ENCODE measurements around the gene AEN. TPM values are rescaled to one million over a fixed set of nuclear protein-coding genes. Genes with fewer than 3 reads are reported as not detected.

Gene AEN
- total and polyA plus RNA-seq, 2 experiments from 2014 or later = 22.3 to 35.9 TPM

DNA sequence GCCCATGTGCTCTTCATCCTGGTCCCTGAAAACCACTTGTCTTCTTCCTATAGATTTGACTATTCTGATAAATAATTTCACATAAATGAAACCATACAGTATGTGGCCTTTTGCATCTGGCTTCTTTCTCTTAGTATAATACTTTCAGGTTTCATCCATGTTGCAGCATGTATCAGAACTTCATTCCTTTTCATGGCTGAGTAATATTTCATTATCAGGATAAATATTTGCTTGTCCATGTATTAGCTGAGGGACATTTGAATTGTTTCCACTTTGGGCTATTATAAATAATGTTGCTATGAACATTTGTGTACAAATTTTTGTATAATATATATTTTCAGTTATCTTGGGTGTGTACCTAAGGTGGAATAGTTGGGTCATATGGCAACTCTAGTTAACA is 29.8 kb upstream of the AEN start:
- Histone ChIP-seq H3F3A (ENCODE audit: insufficient read depth) (no peaks in the 10 kb centered on the region), H3K9me2 (ENCODE audit: insufficient read depth) (no peaks in the 10 kb centered on the region), H3K4me2 (ENCODE audit: unreplicated experiment) (no peak overlapping the region), H3K36me3 (ENCODE audit: low read depth) (no peaks in the 10 kb centered on the region), H4K20me1 (ENCODE audit: insufficient read depth) (no peaks in the 10 kb centered on the region), H3K9ac (no peak overlapping the region), H3K79me2 (ENCODE audit: insufficient read depth) (no peaks in the 10 kb centered on the region), H3K27ac (no peak overlapping the region), H3K4me1 (ENCODE audit: insufficient read depth) (no peaks in the 10 kb centered on the region), H3K9me3 (ENCODE audit: low read depth) (no peaks in the 10 kb centered on the region), H3K27me3 (replicated peaks; ENCODE audit: insufficient read depth) (no peaks in the 10 kb centered on the region), H3K4me3 (no peak overlapping the region), H2AFZ (no peak overlapping the region)
- in situ Hi-C loops (cut with MboI) = no loop called here
- DNase-seq = no peak
- TF ChIP-seq EZH2phosphoT487 (IDR thresholded peaks at IDR 0.05; ENCODE audit: insufficient read depth, low read depth) = no peak
- no peak for TF ChIP-seq EZH2 (IDR thresholded peaks at IDR 0.05; ENCODE audit: insufficient read depth, poor library complexity, severe bottlenecking)

DNA sequence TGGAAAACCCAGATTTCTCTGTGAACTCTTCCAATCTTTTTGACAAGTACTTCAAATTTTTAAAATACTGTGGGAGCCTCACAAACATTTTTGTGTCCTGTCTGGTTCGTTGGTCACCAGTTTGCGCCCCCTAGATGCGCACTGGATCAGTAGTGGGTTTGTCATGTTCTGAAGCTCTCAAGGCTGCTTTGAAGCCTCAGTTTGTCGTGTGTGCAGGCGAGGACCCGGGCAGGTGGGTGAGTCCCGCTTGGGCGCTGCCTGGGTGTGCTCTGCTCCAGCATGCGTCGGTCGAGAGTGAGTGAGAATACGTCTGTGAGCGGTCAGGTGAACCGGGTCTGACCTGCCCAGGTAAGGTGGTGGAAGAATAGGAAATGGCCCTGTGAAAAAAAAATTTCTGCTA is 17.3 kb upstream of the AEN start:
- H3K79me2 ChIP-seq (ENCODE audit: insufficient read depth) = no peaks in the 10 kb centered on the region
- in situ Hi-C loops (cut with MboI) = no loop called here
- no peak overlapping the region for H2AFZ ChIP-seq
- H3K4me1 ChIP-seq (ENCODE audit: insufficient read depth) = no peaks in the 10 kb centered on the region
- TF ChIP-seq EZH2 (IDR thresholded peaks at IDR 0.05; ENCODE audit: insufficient read depth, poor library complexity, severe bottlenecking) (no peak), EZH2phosphoT487 (IDR thresholded peaks at IDR 0.05; ENCODE audit: insufficient read depth, low read depth) (no peak)
- H3K27me3 ChIP-seq (replicated peaks; ENCODE audit: insufficient read depth) = peaks cover 45% of the 10 kb centered on the region
- no peak overlapping the region for H3K4me3 ChIP-seq
- no peak overlapping the region for H3K4me2 ChIP-seq (ENCODE audit: unreplicated experiment)
- no peak overlapping the region for H3K27ac ChIP-seq
- no peaks in the 10 kb centered on the region for H4K20me1 ChIP-seq (ENCODE audit: insufficient read depth)
- WGBS, 2 experiments (ENCODE audit: low coverage in 1 of 2, low lambda C conversion rate in 2 of 2, missing lambda C conversion rate in 2 of 2) = 5% methylated on average over 13 to 14 of the region's 14 CpGs
- no peaks in the 10 kb centered on the region for H3F3A ChIP-seq (ENCODE audit: insufficient read depth)
- no peaks in the 10 kb centered on the region for H3K9me2 ChIP-seq (ENCODE audit: insufficient read depth)
- no peaks in the 10 kb centered on the region for H3K9me3 ChIP-seq (ENCODE audit: low read depth)
- DNase-seq = no peak
- H3K9ac ChIP-seq = no peak overlapping the region
- no peaks in the 10 kb centered on the region for H3K36me3 ChIP-seq (ENCODE audit: low read depth)

DNA sequence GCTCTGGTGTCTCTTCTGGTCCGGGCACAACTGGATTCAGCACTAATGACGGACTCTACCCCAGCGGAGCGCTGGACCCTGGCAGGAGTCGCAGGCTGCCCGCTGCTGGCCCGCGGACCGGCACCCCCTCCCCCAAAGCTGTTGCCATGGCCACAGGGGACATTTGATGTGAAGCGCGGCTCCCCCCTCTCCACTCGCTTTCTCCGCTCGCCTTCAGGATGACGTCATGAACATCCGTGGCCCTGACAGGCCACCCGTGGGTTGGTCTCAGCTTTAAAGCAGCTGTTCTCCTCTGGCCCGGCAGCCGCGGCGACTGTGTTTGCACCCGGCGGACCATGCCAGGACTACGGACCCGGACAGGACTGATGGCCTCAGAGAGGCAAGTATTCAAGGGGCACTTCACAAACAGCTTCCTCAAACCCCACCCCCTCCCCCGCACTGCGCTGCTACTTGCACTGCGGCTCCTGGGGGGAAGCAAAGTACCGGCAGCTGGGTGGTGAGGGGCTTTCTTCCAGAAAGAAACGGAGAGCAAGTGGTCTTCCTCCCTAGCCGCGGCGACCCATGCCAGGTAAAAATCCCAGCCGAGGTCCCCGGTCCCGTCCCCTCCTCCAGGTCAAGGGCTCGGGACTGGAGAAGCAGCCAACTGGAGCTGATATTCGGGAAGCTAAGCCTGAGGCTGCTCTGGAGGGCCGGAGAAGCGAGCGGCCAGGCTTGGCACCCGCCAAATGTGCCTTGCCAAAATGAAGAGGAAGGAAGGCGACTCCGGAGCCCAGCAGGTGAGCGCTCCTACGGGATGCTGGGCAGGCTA is 16.6 kb upstream of the AEN start:
- Histone ChIP-seq H3K4me2 (ENCODE audit: unreplicated experiment) (no peak overlapping the region), H3K9ac (no peak overlapping the region), H3K9me3 (ENCODE audit: low read depth) (no peaks in the 10 kb centered on the region), H3K79me2 (ENCODE audit: insufficient read depth) (no peaks in the 10 kb centered on the region), H2AFZ (no peak overlapping the region), H3K36me3 (ENCODE audit: low read depth) (no peaks in the 10 kb centered on the region), H3K9me2 (ENCODE audit: insufficient read depth) (no peaks in the 10 kb centered on the region), H3K4me3 (no peak overlapping the region), H4K20me1 (ENCODE audit: insufficient read depth) (no peaks in the 10 kb centered on the region), H3K27ac (no peak overlapping the region), H3K4me1 (ENCODE audit: insufficient read depth) (no peaks in the 10 kb centered on the region), H3K27me3 (replicated peaks; ENCODE audit: insufficient read depth) (peaks cover 45% of the 10 kb centered on the region), H3F3A (ENCODE audit: insufficient read depth) (no peaks in the 10 kb centered on the region)
- WGBS, 2 experiments (ENCODE audit: low coverage in 1 of 2, low lambda C conversion rate in 2 of 2, missing lambda C conversion rate in 2 of 2) = 2 to 3% methylated on average over 41 to 46 of the region's 46 CpGs
- no peak for DNase-seq
- in situ Hi-C loops (cut with MboI) = no loop called here
- TF ChIP-seq EZH2phosphoT487 (IDR thresholded peaks at IDR 0.05; ENCODE audit: insufficient read depth, low read depth) (no peak), EZH2 (IDR thresholded peaks at IDR 0.05; ENCODE audit: insufficient read depth, poor library complexity, severe bottlenecking) (no peak)

DNA sequence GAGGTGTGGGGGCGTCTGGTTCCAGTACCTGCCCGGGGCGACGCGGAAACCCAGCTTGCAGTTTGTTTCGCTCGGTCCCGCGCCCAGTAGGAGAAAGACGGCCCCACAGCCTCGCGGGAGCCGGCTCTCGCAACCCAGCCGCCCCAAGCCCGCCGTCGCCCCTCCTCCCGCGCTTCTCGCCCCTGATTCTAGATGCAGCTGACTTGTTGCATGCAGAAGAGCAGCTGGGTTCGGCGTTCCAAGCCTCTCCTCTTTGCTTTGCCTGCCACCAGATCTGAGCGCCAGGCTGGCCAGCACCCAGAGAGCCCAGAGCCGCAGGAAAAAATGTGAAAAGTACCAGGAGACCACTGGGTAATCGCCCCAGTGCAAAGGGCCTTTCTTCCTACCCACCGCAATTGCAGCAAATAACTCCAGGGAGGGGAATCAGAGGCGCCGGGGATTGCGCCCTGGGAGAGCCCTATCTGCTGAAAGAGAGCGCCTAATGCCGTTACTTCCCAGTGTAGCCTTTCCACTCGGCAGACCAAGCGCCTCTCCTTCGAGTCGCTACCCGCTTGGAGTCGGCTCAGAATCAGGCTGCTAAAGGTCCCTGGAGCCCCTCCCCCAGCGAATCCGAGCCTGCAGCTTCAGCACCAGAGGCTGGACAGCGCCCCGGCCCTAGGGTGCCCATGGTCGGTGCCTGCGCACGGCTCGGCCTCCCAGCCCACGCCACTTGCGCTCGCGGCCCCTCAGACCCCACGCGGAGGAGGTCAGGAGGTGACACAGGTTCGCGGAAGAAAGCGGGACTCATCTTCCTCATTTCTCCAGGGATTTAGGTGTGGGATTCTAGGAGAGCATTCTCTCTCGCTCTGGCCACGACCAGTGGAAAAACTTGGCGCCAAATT is 15.7 kb upstream of the AEN start:
- Histone ChIP-seq H3K36me3 (ENCODE audit: low read depth) (no peaks in the 10 kb centered on the region), H3K4me1 (ENCODE audit: insufficient read depth) (no peaks in the 10 kb centered on the region), H3K4me2 (ENCODE audit: unreplicated experiment) (no peak overlapping the region), H3K9me2 (ENCODE audit: insufficient read depth) (no peaks in the 10 kb centered on the region), H3F3A (ENCODE audit: insufficient read depth) (no peaks in the 10 kb centered on the region), H3K4me3 (no peak overlapping the region), H3K27me3 (replicated peaks; ENCODE audit: insufficient read depth) (peaks cover 45% of the 10 kb centered on the region), H3K9ac (no peak overlapping the region), H3K79me2 (ENCODE audit: insufficient read depth) (no peaks in the 10 kb centered on the region), H3K9me3 (ENCODE audit: low read depth) (no peaks in the 10 kb centered on the region), H3K27ac (no peak overlapping the region), H4K20me1 (ENCODE audit: insufficient read depth) (no peaks in the 10 kb centered on the region), H2AFZ (no peak overlapping the region)
- DNase-seq = peak; percentile 60
- in situ Hi-C loops (cut with MboI) = no loop called here
- TF ChIP-seq EZH2 (IDR thresholded peaks at IDR 0.05; ENCODE audit: insufficient read depth, poor library complexity, severe bottlenecking) (no peak), EZH2phosphoT487 (IDR thresholded peaks at IDR 0.05; ENCODE audit: insufficient read depth, low read depth) (no peak)
- WGBS, 2 experiments (ENCODE audit: low coverage in 1 of 2, low lambda C conversion rate in 2 of 2, missing lambda C conversion rate in 2 of 2) = 5 to 7% methylated on average over 43 to 52 of the region's 58 CpGs

All from GM23248 (cell line).